AG10803 (cell line): ENCODE measurements around the gene SHISA9.

Experiments
- DNase-seq: peaks from one replicate; pipeline ENCODE4 v3.0.0; 2010; ENCODE audit warnings: low read depth
- H3K4me3 ChIP-seq: 2 replicates; pipeline ENCODE4 v1.5.1; 2011; ENCODE audit warnings: mild to moderate bottlenecking, low read length, control low read depth
- TF ChIP-seq, protein P1 (sequence below): conservative IDR thresholded peaks from 2 replicates; pipeline ENCODE4 v1.5.1; 2011; ENCODE audit warnings: mild to moderate bottlenecking, low read length, control low read depth, inconsistent platforms

The SHISA9 gene

GRCh38 chr16:12992066-12992465, 90.7 kb downstream of the SHISA9 start:
- TF ChIP-seq, protein P1, sequence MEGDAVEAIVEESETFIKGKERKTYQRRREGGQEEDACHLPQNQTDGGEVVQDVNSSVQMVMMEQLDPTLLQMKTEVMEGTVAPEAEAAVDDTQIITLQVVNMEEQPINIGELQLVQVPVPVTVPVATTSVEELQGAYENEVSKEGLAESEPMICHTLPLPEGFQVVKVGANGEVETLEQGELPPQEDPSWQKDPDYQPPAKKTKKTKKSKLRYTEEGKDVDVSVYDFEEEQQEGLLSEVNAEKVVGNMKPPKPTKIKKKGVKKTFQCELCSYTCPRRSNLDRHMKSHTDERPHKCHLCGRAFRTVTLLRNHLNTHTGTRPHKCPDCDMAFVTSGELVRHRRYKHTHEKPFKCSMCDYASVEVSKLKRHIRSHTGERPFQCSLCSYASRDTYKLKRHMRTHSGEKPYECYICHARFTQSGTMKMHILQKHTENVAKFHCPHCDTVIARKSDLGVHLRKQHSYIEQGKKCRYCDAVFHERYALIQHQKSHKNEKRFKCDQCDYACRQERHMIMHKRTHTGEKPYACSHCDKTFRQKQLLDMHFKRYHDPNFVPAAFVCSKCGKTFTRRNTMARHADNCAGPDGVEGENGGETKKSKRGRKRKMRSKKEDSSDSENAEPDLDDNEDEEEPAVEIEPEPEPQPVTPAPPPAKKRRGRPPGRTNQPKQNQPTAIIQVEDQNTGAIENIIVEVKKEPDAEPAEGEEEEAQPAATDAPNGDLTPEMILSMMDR, result no peak
- no peak overlapping the region for H3K4me3 ChIP-seq
- DNase-seq, result no peak

- DNase-seq, result no peak
- H3K4me3 ChIP-seq, result no peak overlapping the region
- TF ChIP-seq, protein P1, result no peak
Measured at GRCh38 chr16:12994402-12994801, 93.0 kb downstream of the SHISA9 start.

DNA sequence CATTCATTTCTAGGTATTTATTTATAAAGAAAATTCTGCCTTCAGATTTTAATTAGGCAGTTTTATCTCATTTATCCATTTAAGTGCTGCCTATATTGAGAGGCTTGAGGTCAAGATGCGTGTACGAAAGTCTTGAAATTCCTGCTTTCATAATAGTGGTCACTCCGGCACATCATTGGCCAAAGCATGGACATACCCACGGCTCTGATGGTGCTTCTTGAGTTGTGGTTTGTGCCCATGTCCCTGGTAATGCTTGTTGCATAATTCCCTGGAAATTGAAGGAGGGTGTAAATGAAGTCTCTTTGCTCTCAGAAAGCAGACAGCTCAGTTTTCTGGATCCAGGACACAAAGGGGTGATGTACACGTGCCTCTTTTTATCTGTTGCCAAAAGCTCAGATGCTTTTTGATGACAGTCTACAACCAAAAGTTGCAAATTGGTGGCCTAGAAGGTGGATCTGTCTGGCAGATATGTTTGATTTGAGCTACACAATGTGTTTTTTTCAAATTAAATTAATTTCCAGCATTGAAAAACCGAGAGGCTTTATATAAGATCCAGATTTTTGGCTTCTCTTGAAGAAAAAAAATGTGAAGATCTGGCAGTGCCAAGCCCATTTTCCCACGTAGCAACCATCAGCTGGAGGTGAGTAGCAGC, 94.4 kb downstream of the SHISA9 start:
- H3K4me3 ChIP-seq, result no peak overlapping the region
- TF ChIP-seq, protein P1, result no peak
- DNase-seq, result no peak

- no peak overlapping the region for H3K4me3 ChIP-seq
- no peak for DNase-seq
- TF ChIP-seq, protein P1, result no peak
Measured at GRCh38 chr16:12998361-12999085, 97.1 kb downstream of the SHISA9 start.

DNA sequence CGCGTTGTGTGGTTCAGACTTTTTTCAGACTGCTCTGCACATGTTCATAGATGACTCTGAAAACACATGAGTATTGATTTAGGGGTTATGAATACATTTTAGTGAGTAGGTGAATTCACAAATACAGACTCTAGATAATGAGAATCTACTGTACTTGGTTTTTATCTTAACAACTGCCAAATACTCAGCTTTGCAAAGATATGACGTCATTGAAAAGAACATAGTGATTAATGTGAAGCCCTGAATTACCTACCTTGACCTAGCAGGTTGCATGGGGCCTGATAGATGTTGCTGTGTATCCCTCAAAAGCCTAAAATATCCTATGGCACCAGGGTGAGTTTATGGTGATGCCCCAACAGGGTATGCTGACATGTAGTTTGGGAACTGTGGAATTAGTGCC, 98.0 kb downstream of the SHISA9 start:
- DNase-seq, result no peak
- no peak overlapping the region for H3K4me3 ChIP-seq
- TF ChIP-seq, protein P1, result no peak

GRCh38 chr16:13005721-13006247, 104.4 kb downstream of the SHISA9 start:
- no peak overlapping the region for H3K4me3 ChIP-seq
- TF ChIP-seq, protein P1, result no peak
- no peak for DNase-seq

DNA sequence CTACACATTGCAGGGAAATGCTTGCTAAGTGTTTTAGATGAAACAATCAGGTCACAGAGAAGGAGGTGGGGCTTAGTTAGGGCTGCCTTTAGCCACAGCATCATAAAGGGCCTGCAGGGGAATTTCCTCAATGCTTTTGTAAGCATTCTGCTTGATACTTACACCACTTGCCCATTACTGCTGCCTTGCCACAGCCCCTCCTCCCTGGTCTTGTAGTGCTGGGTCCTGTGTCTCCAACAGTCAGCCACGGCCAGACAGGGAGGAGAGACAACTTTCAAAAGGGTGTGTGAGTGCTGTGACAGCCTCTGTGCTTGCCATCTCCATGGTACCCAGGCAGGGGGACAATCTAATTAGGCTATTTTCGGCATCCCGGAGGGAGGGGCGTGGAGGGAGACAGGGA, 111.2 kb downstream of the SHISA9 start:
- TF ChIP-seq, protein P1, result no peak
- DNase-seq, result no peak
- no peak overlapping the region for H3K4me3 ChIP-seq
